ENCODE measurements around the gene ZNF444. TPM values are rescaled to one million over a fixed set of nuclear protein-coding genes. Genes with fewer than 3 reads are reported as not detected.

Gene ZNF444
- total and polyA plus RNA-seq, 2 donors (not counting 1 experiment from before 2014, with no cell fraction given): 6.4 to 17.5 TPM

- Histone ChIP-seq H3K9me3 (ENCODE audit: control insufficient read depth, insufficient read depth, low read depth, low read length) (no peaks in the 10 kb centered on the region), H3K4me1 (ENCODE audit: control insufficient read depth, extremely low read depth, insufficient read depth, low read length) (no peaks in the 10 kb centered on the region), H3K4me3 (replicated peaks in 1 of 4; ENCODE audit: control extremely low read depth in 1 of 4, insufficient read depth in 1 of 4, low read depth in 3 of 4, low read length in 4 of 4) (no peak overlapping the region), H3K4me2 (ENCODE audit: extremely low read depth, insufficient read depth, low read length) (no peak overlapping the region), H2AFZ (ENCODE audit: low read length) (no peak overlapping the region), H3K27ac (ENCODE audit: insufficient read depth, low read length) (no peak overlapping the region), H4K20me1 (ENCODE audit: control insufficient read depth, extremely low read depth, insufficient read depth, low read length) (no peaks in the 10 kb centered on the region), H3K79me2 (ENCODE audit: control insufficient read depth, insufficient read depth, low read length) (no peaks in the 10 kb centered on the region), H3K36me3 (ENCODE audit: control insufficient read depth, insufficient read depth, low read length) (no peaks in the 10 kb centered on the region), H3K27me3 (ENCODE audit: control insufficient read depth, insufficient read depth, low read length) (peaks cover 3% of the 10 kb centered on the region), H3K9ac (ENCODE audit: insufficient read depth, low read length) (no peak overlapping the region)
- TF ChIP-seq EZH2 (IDR thresholded peaks at IDR 0.05; ENCODE audit: low read length, missing control alignments): no peak
- TF ChIP-seq, protein P1, sequence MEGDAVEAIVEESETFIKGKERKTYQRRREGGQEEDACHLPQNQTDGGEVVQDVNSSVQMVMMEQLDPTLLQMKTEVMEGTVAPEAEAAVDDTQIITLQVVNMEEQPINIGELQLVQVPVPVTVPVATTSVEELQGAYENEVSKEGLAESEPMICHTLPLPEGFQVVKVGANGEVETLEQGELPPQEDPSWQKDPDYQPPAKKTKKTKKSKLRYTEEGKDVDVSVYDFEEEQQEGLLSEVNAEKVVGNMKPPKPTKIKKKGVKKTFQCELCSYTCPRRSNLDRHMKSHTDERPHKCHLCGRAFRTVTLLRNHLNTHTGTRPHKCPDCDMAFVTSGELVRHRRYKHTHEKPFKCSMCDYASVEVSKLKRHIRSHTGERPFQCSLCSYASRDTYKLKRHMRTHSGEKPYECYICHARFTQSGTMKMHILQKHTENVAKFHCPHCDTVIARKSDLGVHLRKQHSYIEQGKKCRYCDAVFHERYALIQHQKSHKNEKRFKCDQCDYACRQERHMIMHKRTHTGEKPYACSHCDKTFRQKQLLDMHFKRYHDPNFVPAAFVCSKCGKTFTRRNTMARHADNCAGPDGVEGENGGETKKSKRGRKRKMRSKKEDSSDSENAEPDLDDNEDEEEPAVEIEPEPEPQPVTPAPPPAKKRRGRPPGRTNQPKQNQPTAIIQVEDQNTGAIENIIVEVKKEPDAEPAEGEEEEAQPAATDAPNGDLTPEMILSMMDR (conservative IDR thresholded peaks at IDR 0.05 in 1 of 2, IDR thresholded peaks at IDR 0.05 in 1 of 2; ENCODE audit: low read depth in 1 of 2, low read length in 2 of 2): no peak
- no peak for DNase-seq (ENCODE audit: low read depth in 2 of 2)
Measured at GRCh38 chr19:56176881-56177280, 35.8 kb downstream of the ZNF444 start.

DNA sequence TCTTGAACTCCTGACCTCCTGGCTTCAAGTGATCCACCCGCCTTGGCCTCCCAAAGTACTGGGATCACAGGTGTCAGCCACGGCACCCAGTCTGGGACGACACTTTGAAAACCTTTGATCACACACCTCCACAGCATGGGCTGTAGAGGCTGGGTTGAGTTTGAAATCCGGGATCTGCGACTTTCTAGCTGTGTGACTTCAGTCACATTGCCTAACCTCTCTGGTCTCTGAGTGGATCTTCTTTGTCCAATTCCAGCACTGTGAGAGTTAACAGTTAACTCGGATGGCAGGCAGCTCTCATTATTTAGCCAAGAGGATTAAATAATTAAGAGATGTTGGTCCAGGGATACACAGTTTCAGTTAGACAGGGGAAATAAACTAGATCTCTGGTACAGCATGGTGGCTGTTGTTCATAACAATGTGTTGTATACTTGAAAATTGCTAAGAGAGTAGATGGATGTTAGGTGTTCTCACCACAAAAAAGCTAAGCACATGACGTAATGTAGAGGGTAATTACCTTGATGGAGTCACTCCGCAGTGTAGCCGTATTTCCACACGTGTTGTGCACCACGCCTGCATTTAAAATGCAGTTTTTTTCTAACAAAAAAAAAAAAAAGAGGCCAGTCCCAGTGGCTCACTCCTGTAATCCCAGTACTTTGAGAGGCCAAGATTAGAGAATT is 36.6 kb downstream of the ZNF444 start:
- no peak overlapping the region for H3K4me3 ChIP-seq (replicated peaks in 1 of 4; ENCODE audit: control extremely low read depth in 1 of 4, insufficient read depth in 1 of 4, low read depth in 3 of 4, low read length in 4 of 4)
- DNase-seq (ENCODE audit: low read depth in 2 of 2): no peak
- H3K4me2 ChIP-seq (ENCODE audit: extremely low read depth, insufficient read depth, low read length): no peak overlapping the region
- H3K36me3 ChIP-seq (ENCODE audit: control insufficient read depth, insufficient read depth, low read length): no peaks in the 10 kb centered on the region
- H3K27me3 ChIP-seq (ENCODE audit: control insufficient read depth, insufficient read depth, low read length): peaks cover 3% of the 10 kb centered on the region
- TF ChIP-seq EZH2 (IDR thresholded peaks at IDR 0.05; ENCODE audit: low read length, missing control alignments): no peak
- TF ChIP-seq, protein P1 (conservative IDR thresholded peaks at IDR 0.05 in 1 of 2, IDR thresholded peaks at IDR 0.05 in 1 of 2; ENCODE audit: low read depth in 1 of 2, low read length in 2 of 2): no peak
- H3K9ac ChIP-seq (ENCODE audit: insufficient read depth, low read length): no peak overlapping the region
- no peaks in the 10 kb centered on the region for H3K4me1 ChIP-seq (ENCODE audit: control insufficient read depth, extremely low read depth, insufficient read depth, low read length)
- no peaks in the 10 kb centered on the region for H3K9me3 ChIP-seq (ENCODE audit: control insufficient read depth, insufficient read depth, low read depth, low read length)
- no peak overlapping the region for H3K27ac ChIP-seq (ENCODE audit: insufficient read depth, low read length)
- H4K20me1 ChIP-seq (ENCODE audit: control insufficient read depth, extremely low read depth, insufficient read depth, low read length): no peaks in the 10 kb centered on the region
- H2AFZ ChIP-seq (ENCODE audit: low read length): no peak overlapping the region
- H3K79me2 ChIP-seq (ENCODE audit: control insufficient read depth, insufficient read depth, low read length): no peaks in the 10 kb centered on the region

- H3K9me3 ChIP-seq (ENCODE audit: control insufficient read depth, insufficient read depth, low read depth, low read length): no peaks in the 10 kb centered on the region
- no peaks in the 10 kb centered on the region for H4K20me1 ChIP-seq (ENCODE audit: control insufficient read depth, extremely low read depth, insufficient read depth, low read length)
- no peak for TF ChIP-seq EZH2 (IDR thresholded peaks at IDR 0.05; ENCODE audit: low read length, missing control alignments)
- TF ChIP-seq, protein P1 (conservative IDR thresholded peaks at IDR 0.05 in 1 of 2, IDR thresholded peaks at IDR 0.05 in 1 of 2; ENCODE audit: low read depth in 1 of 2, low read length in 2 of 2): no peak
- H3K27ac ChIP-seq (ENCODE audit: insufficient read depth, low read length): no peak overlapping the region
- no peak overlapping the region for H2AFZ ChIP-seq (ENCODE audit: low read length)
- no peak overlapping the region for H3K4me2 ChIP-seq (ENCODE audit: extremely low read depth, insufficient read depth, low read length)
- no peak overlapping the region for H3K4me3 ChIP-seq (replicated peaks in 1 of 4; ENCODE audit: control extremely low read depth in 1 of 4, insufficient read depth in 1 of 4, low read depth in 3 of 4, low read length in 4 of 4)
- H3K27me3 ChIP-seq (ENCODE audit: control insufficient read depth, insufficient read depth, low read length): no peaks in the 10 kb centered on the region
- H3K9ac ChIP-seq (ENCODE audit: insufficient read depth, low read length): no peak overlapping the region
- H3K4me1 ChIP-seq (ENCODE audit: control insufficient read depth, extremely low read depth, insufficient read depth, low read length): no peaks in the 10 kb centered on the region
- no peaks in the 10 kb centered on the region for H3K79me2 ChIP-seq (ENCODE audit: control insufficient read depth, insufficient read depth, low read length)
- DNase-seq (ENCODE audit: low read depth in 2 of 2): no peak
- no peaks in the 10 kb centered on the region for H3K36me3 ChIP-seq (ENCODE audit: control insufficient read depth, insufficient read depth, low read length)
Measured at GRCh38 chr19:56189785-56190184, 48.7 kb downstream of the ZNF444 start.
